GM19397 (cell line): ENCODE results near the gene CPEB2.
A peak's percentile ranks its signal among the peaks of the same experiment; 100 is the strongest.

Experiments
- ATAC-seq: cut with Tn5 transposase; IDR thresholded peaks from one replicate; pipeline ENCODE4 v1.9.1; 2021; ENCODE audit warnings: mild to moderate bottlenecking, moderate library complexity; ENCODE audit not compliant: unreplicated experiment

The CPEB2 gene

DNA sequence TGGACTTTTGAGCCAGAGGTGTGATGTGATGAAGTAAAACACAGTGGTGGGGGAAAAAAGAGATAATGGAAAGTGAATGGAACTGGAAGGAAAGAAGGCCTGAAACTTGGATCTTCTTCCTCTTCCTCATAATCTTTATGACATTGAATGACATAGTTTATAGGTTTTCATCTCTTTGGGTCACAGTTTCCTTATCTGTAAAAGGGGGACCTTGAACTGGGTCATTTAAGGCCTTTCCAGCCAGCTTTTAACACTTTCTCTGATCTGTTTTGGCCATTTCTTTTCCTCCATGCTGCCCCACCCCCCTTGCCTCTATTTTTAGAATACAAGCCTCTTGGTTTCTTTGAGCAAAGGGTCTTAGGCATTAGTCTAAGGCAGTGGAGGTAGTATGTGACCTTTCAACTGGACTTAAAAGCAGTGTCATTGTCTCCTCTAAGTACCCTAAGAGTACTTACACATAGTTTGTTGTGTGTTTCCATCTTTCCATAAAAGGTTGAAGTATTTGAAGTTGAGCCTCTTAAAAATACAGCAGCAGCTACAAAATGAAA is 7.8 kb downstream of the CPEB2 start:
- no peak for ATAC-seq

DNA sequence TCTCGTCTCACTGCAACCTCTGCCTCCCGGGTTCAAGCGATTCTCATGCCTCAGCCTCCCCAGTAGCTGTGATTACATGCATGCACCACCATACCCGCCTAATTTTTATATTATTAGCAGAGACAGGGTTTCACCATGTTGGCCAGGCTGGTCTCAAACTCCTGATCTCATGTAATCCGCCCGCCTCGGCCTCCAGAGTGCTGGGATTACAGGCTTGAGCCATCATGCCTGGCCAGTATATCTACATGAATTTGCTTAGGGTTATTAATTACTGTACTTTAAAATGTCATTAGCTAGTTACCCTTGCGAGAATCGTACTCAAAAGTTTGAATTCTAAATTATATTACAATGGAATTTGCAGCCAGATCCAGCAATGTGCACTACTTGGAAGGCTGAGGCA is 8.9 kb downstream of the CPEB2 start:
- ATAC-seq, result no peak

DNA sequence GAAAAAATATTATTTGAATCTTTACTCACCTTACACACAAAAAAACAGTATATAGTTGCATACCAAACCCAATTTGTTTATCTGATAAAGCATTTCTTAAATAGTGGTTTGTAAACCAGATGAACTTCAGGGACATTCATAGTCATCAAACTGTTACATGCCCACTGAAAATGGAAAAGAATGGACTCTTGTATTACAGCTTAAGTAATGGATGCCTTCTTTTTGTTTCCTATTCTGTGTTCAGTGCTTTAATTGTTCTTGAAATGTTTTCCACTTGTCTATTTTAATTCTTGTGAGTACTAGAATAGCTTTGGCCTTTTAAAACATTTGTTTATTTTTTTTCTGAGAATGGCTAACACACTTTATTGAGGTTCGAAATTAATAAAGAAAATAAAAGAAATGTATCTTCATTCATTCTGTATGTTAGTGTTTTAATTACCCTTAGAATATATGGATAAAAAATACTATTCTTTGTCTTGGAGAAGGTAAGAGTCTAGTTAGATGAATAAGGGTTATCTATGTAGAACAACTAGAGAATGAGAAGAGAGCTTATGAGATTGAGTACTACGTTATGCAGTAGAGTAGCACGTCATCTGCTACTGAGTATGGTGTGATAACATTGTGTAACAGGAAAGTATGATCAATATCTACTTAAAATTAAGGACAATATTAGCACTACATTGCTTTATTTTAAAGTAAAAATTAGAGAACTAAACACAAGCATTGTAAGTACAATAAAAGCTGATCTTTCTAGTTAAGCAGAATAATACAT is 9.9 kb downstream of the CPEB2 start:
- no peak for ATAC-seq

DNA sequence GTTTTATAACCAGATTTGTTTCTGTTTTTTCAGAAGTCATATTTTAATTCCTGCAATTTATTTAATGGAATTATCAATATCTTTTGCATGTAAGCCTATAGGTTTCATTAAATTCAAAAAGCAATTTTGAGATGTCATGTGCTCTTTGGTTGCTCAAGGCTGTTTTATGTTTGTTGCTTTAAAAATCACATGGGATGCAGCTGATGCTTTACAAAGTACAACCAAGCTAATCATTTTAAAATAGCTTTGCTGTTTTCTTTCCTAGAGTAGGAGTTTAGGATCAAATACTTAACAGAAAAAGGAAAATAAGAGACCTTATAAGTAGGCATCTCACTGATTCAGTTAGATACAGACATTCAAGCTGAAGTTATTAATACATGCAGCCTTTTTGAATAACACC is 11.3 kb downstream of the CPEB2 start:
- no peak for ATAC-seq

GRCh38 chr4:15015170-15015569 is 12.9 kb downstream of the CPEB2 start:
- no peak for ATAC-seq

DNA sequence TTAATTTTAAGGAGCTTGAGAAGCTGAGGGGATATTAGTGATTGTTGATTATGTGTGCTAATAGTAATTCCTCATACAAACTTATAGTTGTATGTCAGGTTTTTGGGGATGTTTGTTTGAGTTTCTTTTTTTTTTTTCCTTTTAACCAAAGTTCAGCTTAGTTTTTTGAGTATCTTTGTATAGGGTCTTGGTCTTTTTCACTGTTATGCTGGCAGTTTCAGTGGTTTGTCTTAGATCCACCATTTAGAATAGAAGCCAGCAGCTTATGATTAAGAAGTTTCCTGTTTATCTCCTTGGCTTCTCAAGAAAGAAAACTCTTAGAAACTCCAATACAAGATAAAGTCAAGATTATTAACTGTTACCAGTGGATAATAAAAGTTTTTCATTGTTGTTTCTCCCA is 16.1 kb downstream of the CPEB2 start:
- ATAC-seq, result no peak

DNA sequence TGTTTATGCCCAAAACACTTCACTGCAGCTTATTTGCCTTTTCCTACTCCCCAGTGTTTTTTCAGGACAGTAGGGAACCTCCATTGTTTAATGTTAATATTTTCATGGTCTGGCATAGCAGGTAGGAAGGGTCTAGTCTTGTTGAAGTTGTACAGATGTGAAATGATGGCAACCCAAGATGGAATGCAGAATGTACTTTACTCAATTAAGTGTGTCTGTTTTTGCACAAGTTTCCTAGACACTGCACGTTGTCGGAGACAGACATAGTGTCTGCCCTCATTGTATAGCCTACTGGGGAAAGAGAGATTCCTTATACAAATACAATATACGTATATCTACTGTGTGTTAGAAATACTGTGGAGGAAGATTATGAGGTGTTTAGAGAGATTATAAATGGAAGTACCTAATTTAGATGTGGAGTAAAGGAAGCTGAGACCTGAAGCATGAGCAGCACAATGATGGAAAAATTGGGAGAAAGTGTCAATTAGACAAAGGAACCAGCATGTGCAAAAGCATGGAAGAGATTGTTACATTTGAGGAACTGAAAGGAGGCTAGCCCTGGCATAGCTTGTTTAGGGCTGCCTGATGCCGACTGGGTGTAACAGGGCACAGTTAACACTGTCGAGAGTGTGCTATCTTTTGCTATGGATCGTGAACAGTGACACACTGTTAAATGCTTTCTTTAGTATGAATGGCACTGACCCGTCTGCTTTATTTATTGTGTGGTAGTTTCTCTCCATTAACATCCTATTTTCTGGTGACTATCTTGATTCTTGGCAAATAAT is 18.4 kb downstream of the CPEB2 start:
- ATAC-seq, result peak; percentile 59

DNA sequence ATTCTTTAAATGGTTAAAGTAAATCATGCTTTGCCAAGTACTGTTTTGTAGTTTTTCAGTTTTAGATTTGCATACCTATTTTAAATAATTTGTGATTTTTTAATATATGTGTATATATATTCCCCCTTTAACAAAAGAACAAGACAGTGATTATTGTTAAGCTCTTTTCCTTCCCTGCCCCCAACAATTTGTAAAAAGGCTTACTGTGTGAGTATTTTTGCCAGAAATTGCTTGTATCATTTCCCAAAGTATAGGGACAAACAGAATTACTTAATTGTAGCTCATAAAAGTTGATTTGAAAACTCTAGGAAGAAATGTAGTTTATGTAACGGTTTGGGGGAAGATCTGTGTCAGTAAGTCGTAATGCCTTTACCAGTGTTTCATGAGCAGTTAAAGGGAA is 19.0 kb downstream of the CPEB2 start:
- ATAC-seq, result no peak

GRCh38 chr4:15021946-15022345 is 19.7 kb downstream of the CPEB2 start:
- no peak for ATAC-seq

DNA sequence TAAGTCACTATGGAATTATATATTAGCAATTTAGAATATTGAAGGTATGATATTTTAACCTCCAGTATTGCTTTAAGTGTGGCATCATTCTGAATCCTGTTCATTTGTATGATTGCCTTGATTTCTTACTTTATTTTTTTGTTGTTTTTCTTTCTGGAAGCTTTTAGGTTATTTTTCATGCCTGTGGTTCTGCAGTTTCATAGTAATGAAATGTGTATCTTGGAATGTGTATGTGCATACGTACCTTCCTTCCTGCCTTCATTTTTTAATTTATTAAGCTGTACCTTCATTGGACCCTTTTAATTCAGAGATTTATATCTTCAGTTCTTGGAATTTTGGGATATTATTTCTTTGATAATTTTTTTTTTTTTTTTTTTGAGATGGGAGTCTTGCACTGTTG is 22.1 kb downstream of the CPEB2 start:
- ATAC-seq, result no peak

DNA sequence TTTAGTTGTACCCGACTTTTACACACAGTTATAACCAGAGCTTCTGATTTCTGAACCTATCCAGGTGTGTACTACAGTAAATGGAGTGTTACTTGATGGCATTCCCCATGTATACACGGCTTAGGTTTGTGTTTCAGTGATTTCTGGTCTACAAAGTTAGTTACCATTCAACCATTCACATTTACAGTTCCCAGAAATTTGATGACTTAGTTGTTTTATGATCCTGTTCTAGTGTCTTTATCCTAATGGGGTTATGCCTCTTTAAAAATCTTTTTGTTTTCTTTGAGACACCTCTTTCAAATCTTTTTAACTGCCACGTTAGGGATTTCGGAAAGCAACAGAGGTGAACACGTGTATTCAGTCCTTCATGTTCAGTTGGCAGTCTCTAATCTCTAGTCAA is 23.4 kb downstream of the CPEB2 start:
- no peak for ATAC-seq

- no peak for ATAC-seq
Measured at GRCh38 chr4:15027921-15028435, 25.7 kb downstream of the CPEB2 start.

DNA sequence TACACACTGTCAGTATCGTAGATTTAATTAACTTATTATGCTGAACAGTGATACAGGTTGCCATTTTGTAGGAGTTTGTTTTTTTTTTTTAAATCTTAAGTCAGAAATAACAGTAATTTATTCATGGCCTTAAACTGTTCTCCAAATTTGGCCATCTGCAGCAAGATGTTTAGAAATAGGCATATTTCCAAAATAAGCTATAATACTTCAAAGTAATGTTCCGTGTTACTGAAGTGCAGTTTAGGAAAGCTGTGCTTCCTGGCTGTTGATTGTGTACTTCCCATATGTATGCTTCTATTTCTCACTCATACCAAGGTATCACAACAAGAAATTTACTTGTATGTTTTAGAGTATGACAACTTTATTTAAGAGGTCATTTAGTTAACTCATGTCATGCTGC is 28.9 kb downstream of the CPEB2 start:
- ATAC-seq, result no peak

GRCh38 chr4:15031993-15032675 is 29.9 kb downstream of the CPEB2 start:
- no peak for ATAC-seq

- ATAC-seq, result no peak
Measured at GRCh38 chr4:15034071-15034764, 31.9 kb downstream of the CPEB2 start.

GRCh38 chr4:15035159-15035558 is 32.9 kb downstream of the CPEB2 start:
- ATAC-seq, result no peak

GRCh38 chr4:15037923-15038541 is 35.8 kb downstream of the CPEB2 start:
- no peak for ATAC-seq

DNA sequence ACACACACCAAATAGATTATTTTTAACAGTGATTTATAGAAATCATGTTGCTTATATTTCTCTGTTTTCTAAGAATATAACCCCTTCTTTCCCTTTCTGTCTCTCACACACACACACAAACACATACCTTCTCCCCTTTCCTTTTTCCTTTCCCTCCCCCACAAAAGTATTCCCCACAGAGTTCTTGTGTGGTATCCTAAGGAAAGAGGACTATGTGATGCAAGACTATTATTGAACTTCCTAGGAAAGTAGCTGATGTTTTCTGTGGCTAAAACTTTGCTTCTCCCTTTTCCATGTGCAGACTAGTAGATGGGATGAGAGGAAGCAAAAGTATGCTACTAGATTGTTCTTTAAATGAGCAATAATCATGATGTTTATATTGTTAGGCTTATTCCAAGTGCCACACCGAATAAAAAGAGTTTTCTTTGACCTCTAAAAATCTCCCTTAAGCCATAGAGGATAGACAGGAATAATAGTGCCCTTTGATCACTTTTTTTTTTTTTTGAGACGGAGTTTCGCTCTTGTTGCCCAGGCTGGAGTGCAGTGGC is 38.7 kb downstream of the CPEB2 start:
- no peak for ATAC-seq

DNA sequence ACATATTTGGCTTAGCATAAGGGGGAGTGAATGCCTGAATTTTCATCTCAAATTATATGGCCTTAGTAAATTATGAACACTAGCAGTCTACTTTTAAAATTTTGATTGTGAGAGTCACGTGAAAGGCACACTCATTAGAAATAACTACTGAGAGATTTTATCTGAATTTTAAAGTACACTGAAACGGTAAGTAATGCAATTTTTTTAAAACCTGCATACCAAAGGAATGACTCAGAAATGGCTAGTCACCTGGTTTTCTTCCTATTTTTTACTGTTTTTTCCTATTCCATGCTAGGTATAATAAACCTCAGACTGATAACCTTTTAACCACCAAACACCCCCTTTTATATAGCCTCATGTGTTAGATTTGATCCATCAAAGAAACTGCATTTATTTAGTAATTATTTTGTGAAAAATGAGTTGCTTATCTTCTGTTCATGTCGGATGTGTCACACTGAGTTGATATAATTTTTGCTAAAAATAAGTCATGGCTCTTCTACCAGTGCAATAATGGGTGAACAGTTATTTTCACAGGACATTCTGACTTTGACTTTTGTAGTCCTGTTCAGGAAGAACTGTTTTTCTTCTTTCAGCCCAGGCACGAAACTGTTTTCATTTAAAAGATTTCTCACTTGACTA is 40.4 kb downstream of the CPEB2 start:
- no peak for ATAC-seq

DNA sequence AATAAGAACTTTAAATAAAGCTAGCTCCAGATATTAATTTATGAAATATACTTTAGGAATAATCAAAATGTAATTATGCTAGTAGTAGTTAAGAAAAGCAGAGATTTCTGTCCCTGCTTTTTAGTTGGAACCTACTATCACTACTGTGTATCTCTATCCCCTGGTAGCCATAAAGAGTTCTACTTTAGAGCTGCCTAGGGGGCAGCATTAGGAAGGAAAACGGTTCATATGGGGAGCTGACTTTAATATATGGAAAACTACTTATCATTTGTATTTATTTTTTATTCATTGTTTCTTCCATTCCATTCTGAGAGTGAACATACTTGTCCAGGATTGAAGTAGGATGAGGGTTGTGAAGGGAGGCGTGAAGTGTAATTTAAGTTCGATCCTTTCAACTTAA is 40.9 kb downstream of the CPEB2 start:
- no peak for ATAC-seq
